HCT116 (cell line): ENCODE results near the gene SPTLC3. TPM values are rescaled to one million over a fixed set of nuclear protein-coding genes. Genes with fewer than 3 reads are reported as not detected.

Source experiments
- ATAC-seq: fragments of 200-7000 bp; cut with Tn5 transposase; 2 replicates; pipeline ENCODE4 v1.9.1; 2020; ENCODE audit warnings: mild to moderate bottlenecking, moderate library complexity
- BruUV-seq: library from RNA; stranded (reverse); fragments of 400-500 nt; replicated peaks from 2 replicates; lab custom pipeline; 2021; lab: Mats Ljungman, UMichigan
- CTCF ChIA-PET: fragments of 300-600 bp; sonication (Branson Sonifier 250); formaldehyde crosslinking; loops from one replicate; lab custom pipeline; 2021; ENCODE audit warnings: antibody characterized with exemption; lab: Charles Lee
- POLR2A ChIA-PET: fragments of 300-600, 350-600 bp; sonication (Branson Sonifier 250); formaldehyde crosslinking; loops from one replicate; lab custom pipeline; 2021; ENCODE audit warnings: antibody characterized with exemption; lab: Charles Lee
- RAD21 ChIA-PET, 2 experiments: fragments of 300-600 bp; sonication (Branson Sonifier 250); formaldehyde crosslinking; loops; one replicate each; lab custom pipeline; 2023; ENCODE audit warnings: low total read pairs in 2 of 2; ENCODE audit not compliant: uncharacterized antibody in 2 of 2, unreplicated experiment in 2 of 2, low non-redundant PET in 1 of 2; lab: Charles Lee
- DNase-seq: peaks from one replicate; pipeline ENCODE4 v3.0.0-alpha.2; 2010; ENCODE audit warnings: low read depth, low spot score
- H2AFZ ChIP-seq: fragments of 200-600 bp; shearing (Covaris generic), sonication (generic); 2 replicates; pipeline ENCODE4 v1.6.1; 2017; ENCODE audit warnings: low read depth, mixed run types, mixed read lengths, antibody characterized with exemption, low read length; ENCODE audit not compliant: poor library complexity, severe bottlenecking
- H3K27ac ChIP-seq: 2 replicates; pipeline ENCODE4 v1.5.1; 2012; ENCODE audit warnings: low read depth, low read length
- H3K27me3 ChIP-seq: fragments of 200-600 bp; sonication (generic); 2 replicates; pipeline ENCODE4 v1.6.1; 2016; ENCODE audit warnings: mixed run types, low read length, mixed read lengths; ENCODE audit not compliant: insufficient read depth
- H3K36me3 ChIP-seq, 2 experiments: fragments of 200-500 bp in 1 of 2; fragments of 200-600 bp in 1 of 2; sonication (Bioruptor generic) in 1 of 2; sonication (generic) in 1 of 2; 2 replicates each; pipeline versions ENCODE4 v1.5.1 to v1.6.1; 2014 to 2016; ENCODE audit warnings: low read length in 2 of 2, inconsistent platforms in 1 of 2, mixed read lengths in 1 of 2, mixed run types in 1 of 2; ENCODE audit not compliant: insufficient read depth in 2 of 2, control insufficient read depth in 1 of 2
- H3K4me1 ChIP-seq, 2 experiments: fragments of 200-600 bp in 1 of 2; sonication (generic) in 1 of 2; 2 replicates each; pipeline versions ENCODE4 v1.5.1 to v1.6.1; 2012 to 2017; ENCODE audit warnings: low read length in 2 of 2, inconsistent platforms in 1 of 2, mild to moderate bottlenecking in 1 of 2, mixed read lengths in 1 of 2, mixed run types in 1 of 2, moderate library complexity in 1 of 2; ENCODE audit not compliant: insufficient read depth in 2 of 2, control insufficient read depth in 1 of 2
- H3K4me2 ChIP-seq: fragments of 200-600 bp; sonication (generic); 2 replicates; pipeline ENCODE4 v1.6.1; 2017; ENCODE audit warnings: mixed run types, low read length, mixed read lengths
- H3K4me3 ChIP-seq, 2 experiments: fragments of 200-600 bp in 1 of 2; sonication (generic) in 1 of 2; replicated peaks in 1 of 2; 2 replicates each; pipeline ENCODE4 v1.5.1; 2011 to 2016; ENCODE audit warnings: low read length in 2 of 2, control low read depth in 1 of 2, low read depth in 1 of 2, mild to moderate bottlenecking in 1 of 2, mixed read lengths in 1 of 2, mixed run types in 1 of 2
- H3K79me2 ChIP-seq: fragments of 200-600 bp; sonication (generic); 2 replicates; pipeline ENCODE4 v1.6.1; 2017; ENCODE audit warnings: mild to moderate bottlenecking, mixed run types, low read length, moderate library complexity, mixed read lengths; ENCODE audit not compliant: insufficient read depth
- H3K9ac ChIP-seq: fragments of 200-600 bp; sonication (generic); 2 replicates; pipeline ENCODE4 v1.6.1; 2016; ENCODE audit warnings: low read length, mixed read lengths
- H3K9me2 ChIP-seq: fragments of 200-600 bp; sonication (generic), shearing (Covaris generic); 2 replicates; pipeline ENCODE4 v1.6.1; 2017; ENCODE audit warnings: mixed run types, mild to moderate bottlenecking, moderate library complexity; ENCODE audit not compliant: insufficient read depth
- H3K9me3 ChIP-seq, 2 experiments: fragments of 200-500 bp in 1 of 2; fragments of 200-600 bp in 1 of 2; sonication (Bioruptor generic) in 1 of 2; sonication (generic) in 1 of 2; 2 replicates each; pipeline ENCODE4 v1.6.1; 2014 to 2017; ENCODE audit warnings: low read length in 2 of 2, mixed read lengths in 2 of 2, inconsistent platforms in 1 of 2, low read depth in 1 of 2, mild to moderate bottlenecking in 1 of 2, mixed run types in 1 of 2, moderate library complexity in 1 of 2; ENCODE audit not compliant: control insufficient read depth in 1 of 2, insufficient read depth in 1 of 2
- H4K20me1 ChIP-seq: fragments of 200-600 bp; sonication (generic), shearing (Covaris generic); 2 replicates; pipeline ENCODE4 v1.6.1; 2017; ENCODE audit warnings: mixed run types, mild to moderate bottlenecking, moderate library complexity; ENCODE audit not compliant: insufficient read depth
- RAD21 ChIP-seq: IDR thresholded peaks from 2 replicates; pipeline ENCODE4 v1.6.1; 2012; ENCODE audit warnings: low read depth, mild to moderate bottlenecking
- SRF ChIP-seq: IDR thresholded peaks from 2 replicates; pipeline ENCODE4 v1.6.1; 2012; ENCODE audit warnings: low read depth
- TCF7L2 ChIP-seq: IDR thresholded peaks from 2 replicates; pipeline ENCODE4 v1.7.0; 2011; ENCODE audit warnings: borderline replicate concordance, inconsistent platforms; ENCODE audit not compliant: insufficient read depth, insufficient read length; ENCODE audit errors: extremely low read depth
- ZNF274 ChIP-seq: fragments of 200-500 bp; sonication (Bioruptor generic); IDR thresholded peaks from 2 replicates; pipeline ENCODE4 v1.6.1; 2014; ENCODE audit warnings: mild to moderate bottlenecking, low read depth, low read length, inconsistent platforms
- intact Hi-C: fragments of 100-400 bp; cut with micrococcal nuclease; formaldehyde crosslinking; loops from 2 replicates; pipeline ENCODE4 v1.10.0; 2022
- total RNA-seq: library from RNA; stranded (reverse); gene quantifications from one replicate; pipeline ENCODE4 v1.2.1, GENCODE V29; 2021; ENCODE audit not compliant: unreplicated experiment
- TF ChIP-seq, protein P1 (sequence below), 3 experiments: fragments of 200-600 bp in 1 of 3; sonication (generic) in 1 of 3; IDR thresholded peaks in 2 of 3; conservative IDR thresholded peaks in 1 of 3; 2 replicates each; pipeline ENCODE4 v1.5.1; 2012 to 2017; ENCODE audit warnings: low read depth in 2 of 3, low read length in 2 of 3, antibody characterized with exemption in 1 of 3, borderline replicate concordance in 1 of 3, control low read depth in 1 of 3, mild to moderate bottlenecking in 1 of 3, mixed read lengths in 1 of 3, mixed run types in 1 of 3, moderate library complexity in 1 of 3; ENCODE audit not compliant: insufficient read depth in 1 of 3
- TF ChIP-seq, protein P2 (sequence below): IDR thresholded peaks from 2 replicates; pipeline ENCODE4 v1.6.1; 2012

The SPTLC3 gene
- total RNA-seq, 1 experiment from 2014 or later = not detected

- intact Hi-C loops = loop anchor here (1.0 to 2.0 kb wide), 3 partner anchors 136 to 1430 kb away; no protein-coding TSS in a partner anchor
- Histone ChIP-seq H2AFZ (no peak overlapping the region), H3K27me3 (peaks cover 19% of the 10 kb centered on the region), H3K4me3 (no peak overlapping the region)
- DNase-seq = peak; percentile 13
- TF ChIP-seq, protein P1, sequence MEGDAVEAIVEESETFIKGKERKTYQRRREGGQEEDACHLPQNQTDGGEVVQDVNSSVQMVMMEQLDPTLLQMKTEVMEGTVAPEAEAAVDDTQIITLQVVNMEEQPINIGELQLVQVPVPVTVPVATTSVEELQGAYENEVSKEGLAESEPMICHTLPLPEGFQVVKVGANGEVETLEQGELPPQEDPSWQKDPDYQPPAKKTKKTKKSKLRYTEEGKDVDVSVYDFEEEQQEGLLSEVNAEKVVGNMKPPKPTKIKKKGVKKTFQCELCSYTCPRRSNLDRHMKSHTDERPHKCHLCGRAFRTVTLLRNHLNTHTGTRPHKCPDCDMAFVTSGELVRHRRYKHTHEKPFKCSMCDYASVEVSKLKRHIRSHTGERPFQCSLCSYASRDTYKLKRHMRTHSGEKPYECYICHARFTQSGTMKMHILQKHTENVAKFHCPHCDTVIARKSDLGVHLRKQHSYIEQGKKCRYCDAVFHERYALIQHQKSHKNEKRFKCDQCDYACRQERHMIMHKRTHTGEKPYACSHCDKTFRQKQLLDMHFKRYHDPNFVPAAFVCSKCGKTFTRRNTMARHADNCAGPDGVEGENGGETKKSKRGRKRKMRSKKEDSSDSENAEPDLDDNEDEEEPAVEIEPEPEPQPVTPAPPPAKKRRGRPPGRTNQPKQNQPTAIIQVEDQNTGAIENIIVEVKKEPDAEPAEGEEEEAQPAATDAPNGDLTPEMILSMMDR (IDR thresholded peaks at IDR 0.05 in 2 of 3, conservative IDR thresholded peaks at IDR 0.05 in 1 of 3; ENCODE audit: borderline replicate concordance in 1 of 3, insufficient read depth in 1 of 3, low read depth in 2 of 3, low read length in 2 of 3) = peak; percentile 49 to 68 (median 58); a peak in 5 of 6 replicates
- peak; percentile 65 for TF ChIP-seq RAD21
- TF ChIP-seq, protein P2, sequence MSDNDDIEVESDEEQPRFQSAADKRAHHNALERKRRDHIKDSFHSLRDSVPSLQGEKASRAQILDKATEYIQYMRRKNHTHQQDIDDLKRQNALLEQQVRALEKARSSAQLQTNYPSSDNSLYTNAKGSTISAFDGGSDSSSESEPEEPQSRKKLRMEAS = no peak
- TF ChIP-seq ZNF274 = no peak
- no peak for TF ChIP-seq SRF
- no peak for TF ChIP-seq TCF7L2
- TF ChIP-seq, all 23 proteins: peak for 2
- H3K79me2 ChIP-seq = no peaks in the 10 kb centered on the region
- RAD21 ChIA-PET = no interaction called here
- no TSS peak for BruUV-seq
- H4K20me1 ChIP-seq = no peaks in the 10 kb centered on the region
- ATAC-seq = 0 out of 2 replicates have a peak, but pooled peaks have one; percentile 38
- CTCF ChIA-PET = no interaction called here
- POLR2A ChIA-PET = no interaction called here
- H3K4me1 ChIP-seq = no peaks in the 10 kb centered on the region
- no peaks in the 10 kb centered on the region for H3K9me3 ChIP-seq
- H3K27ac ChIP-seq = no peak overlapping the region
- H3K9me2 ChIP-seq = no peaks in the 10 kb centered on the region
- H3K36me3 ChIP-seq = no peaks in the 10 kb centered on the region
- H3K4me2 ChIP-seq = no peak overlapping the region
- no peak overlapping the region for H3K9ac ChIP-seq
Measured at GRCh38 chr20:13105864-13106457, 97.2 kb downstream of the SPTLC3 start.
